Epidermal melanocyte (primary cell): ENCODE data around the gene MCU.
"Not testable (repeated sequence)": the region's sequence is repeated elsewhere in the genome, so short reads cannot be mapped to it uniquely, and the experiment has no call there.

ENCODE experiments used
- DNase-seq: peaks from one replicate; pipeline ENCODE4 v3.0.0; 2011; ENCODE audit warnings: low spot score; ENCODE audit not compliant: insufficient read length

MCU gene

DNA sequence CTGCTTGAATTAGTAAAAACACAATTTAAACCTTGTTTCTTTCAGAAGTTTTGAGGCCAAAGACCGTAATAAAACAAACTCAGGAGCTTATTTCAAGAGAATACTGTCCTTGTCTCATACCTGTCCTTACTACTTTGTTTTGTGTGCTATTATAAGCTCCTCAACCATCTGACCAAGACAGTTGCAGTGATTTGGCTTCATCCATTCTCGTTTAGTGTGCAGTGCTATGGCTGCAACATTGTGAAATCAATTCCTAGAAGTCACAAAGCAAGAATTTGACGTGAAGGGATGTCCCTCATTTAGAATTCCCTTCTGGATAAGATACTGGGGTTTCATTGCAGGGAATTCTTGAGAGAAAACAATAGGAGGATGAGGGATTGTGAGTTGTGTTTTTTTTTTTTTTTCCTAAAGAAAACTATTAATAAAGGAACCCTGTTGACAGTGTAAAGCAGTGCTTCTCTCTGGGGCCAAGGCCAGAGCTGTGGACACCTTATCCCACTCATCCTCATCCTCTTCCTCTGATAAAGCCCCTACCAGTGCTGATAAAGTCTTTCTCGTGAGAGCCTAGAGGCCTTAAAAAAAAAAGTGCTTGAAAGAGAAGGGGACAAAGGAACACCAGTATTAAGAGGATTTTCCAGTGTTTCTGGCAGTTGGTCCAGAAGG lies 201.3 kb downstream of the MCU start, which contains the start of gene OIT3:
Gene OIT3, plus strand, starts transcription at position 604 of the 663 bp plus-strand sequence. CDS start 60 bp downstream, outside the sequence.
- DNase-seq, result no peak

DNA sequence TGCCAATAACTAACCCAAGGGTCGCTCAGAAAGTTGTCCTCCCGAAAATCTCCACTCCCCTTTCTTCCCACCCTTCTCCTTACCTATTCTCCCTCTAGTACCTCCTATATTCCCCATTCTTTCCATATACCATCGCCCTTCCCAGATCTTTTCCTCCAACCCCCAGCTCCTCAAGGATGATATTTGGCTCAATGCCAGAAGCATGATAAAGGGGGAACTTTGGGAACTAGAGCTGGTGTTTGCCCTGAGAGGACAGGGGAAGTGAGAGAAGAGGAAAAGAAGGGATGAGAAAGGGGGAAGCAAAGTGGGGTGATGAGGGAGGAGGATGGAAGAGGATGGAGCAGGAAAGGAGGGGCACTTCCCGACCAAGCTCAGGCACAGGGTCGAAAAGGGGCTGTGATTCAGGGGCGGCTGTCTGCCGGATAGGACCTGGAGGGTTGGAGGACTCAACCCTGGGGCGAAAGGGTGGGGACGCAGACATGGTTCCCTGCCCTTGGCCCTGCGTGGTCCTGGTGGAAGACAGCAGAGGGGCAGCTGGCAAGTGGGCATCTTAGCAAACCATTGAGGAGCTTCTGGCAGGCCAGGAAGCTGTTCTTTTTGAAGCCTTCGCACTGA lies 203.4 kb downstream of the MCU start:
- DNase-seq, result no peak

DNA sequence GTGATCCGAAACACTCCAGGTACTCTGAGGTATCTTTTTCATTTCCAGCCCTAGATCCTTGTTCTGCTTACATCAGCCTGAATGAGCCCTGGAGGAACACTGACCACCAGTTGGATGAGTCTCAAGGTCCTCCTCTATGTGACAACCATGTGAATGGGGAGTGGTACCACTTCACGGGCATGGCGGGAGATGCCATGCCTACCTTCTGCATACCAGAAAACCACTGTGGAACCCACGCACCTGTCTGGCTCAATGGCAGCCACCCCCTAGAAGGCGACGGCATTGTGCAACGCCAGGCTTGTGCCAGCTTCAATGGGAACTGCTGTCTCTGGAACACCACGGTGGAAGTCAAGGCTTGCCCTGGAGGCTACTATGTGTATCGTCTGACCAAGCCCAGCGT lies 206.7 kb downstream of the MCU start:
- DNase-seq, result no peak

DNA sequence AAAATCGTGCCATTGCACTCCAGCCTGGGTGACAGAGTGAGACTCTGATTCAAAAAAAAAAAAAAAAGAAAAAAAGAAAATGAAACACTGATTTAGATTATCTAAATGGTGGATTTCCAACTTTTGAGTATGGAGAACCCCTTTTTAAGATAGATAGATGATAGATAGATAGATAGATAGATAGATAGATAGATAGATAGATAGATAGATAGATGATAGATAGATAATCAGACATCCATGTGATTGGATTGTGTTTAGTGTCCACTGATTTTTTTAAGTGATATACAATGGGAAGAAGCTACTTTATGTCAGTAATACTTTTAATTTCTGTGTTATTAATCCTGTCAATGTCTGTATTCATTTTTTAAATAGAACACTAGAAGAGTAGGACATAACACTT lies 207.6 kb downstream of the MCU start:
- no peak for DNase-seq

DNA sequence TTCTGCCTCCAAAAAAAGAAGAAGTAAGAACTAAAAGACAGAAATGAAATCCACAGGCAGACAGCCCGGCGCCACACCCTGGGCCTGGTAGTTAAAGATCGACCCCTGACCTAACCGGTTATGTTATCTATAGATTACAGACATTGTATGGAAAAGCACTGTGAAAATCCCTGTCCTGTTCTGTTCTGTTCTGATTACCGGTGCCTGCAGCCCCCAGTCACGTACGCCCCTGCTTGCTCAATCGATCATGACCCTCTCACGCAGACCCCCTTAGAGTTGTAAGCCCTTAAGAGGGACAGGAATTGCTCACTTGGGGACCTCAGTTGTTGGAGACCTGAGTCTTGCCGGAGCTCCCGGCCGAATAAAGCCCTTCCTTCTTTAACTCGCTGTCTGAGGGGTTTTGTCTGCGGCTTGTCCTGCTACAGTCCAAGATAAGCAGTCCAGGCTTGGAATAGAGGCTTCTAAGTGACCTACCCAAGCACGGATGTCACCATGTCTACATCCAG lies 212.1 kb downstream of the MCU start:
- not testable (repeated sequence) for DNase-seq

DNA sequence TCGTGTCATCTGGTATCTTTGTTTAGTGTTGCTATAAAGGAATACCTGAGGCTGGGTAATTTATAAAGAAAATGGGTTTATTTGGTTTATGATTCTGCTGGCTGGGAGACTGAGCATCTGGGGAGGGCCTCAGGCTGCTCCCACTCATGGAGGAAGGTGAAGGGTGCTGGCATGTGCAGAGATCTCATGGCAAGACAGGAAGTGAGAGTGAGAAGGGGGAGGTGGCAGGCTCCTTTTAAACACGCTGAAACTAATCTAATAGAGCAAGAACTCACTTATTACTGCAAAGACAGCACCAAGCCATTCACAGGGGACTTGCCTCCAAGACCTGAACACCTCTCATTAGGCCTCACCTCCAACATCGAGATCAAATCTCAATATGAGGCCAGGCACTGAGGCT lies 212.9 kb downstream of the MCU start:
- DNase-seq, result no peak

DNA sequence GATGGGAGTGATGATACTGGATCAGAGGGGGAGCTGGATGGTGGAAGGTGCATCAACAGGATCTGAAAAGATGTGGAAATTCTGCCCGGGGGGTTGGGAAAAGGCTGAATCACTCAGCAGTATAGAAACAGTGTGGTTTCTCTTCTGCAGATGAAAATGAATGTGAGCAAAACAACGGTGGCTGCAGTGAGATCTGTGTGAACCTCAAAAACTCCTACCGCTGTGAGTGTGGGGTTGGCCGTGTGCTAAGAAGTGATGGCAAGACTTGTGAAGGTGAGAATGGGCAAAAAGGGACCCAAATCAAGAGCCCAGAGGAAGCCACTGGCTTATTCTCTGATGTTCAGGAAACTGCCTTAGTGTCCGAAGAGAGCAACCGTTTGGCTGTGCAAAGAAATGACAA lies 214.5 kb downstream of the MCU start:
- DNase-seq, result no peak

DNA sequence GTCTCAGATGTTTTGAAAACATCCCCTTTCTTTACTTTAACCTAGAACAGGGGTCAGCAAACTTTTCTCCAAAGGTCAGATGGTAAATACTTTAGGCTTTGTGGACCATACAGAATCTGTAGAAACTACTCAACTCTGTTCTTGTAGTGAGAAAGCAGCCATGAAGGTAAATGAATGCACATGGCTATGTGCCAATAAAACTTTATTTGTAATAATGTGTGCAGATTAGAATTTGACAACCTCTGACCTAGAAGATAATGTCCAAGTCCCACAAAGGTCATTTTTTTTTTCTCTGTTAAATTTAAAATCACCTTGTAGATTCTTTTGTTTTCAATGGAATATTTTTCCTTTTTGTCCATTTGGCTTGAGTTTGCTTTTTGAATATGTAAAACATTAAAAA lies 218.8 kb downstream of the MCU start:
- DNase-seq, result no peak

DNA sequence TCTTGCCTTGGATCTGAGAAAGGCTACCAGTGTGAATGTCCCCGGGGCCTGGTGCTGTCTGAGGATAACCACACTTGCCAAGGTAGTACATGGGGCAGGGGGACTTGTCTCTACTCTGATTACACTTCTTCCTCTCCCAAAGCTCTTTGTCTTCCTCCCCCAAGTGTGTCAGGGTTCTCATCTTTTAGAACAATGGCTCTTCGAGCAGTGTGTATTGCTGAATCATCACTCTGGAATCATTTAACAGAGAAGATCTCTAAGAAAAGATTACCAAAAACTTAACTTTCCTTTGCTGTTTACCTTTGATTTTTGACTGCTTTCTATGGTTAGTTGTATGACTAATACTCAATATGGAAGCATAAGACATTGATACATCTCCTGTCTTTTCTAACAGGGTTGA lies 219.8 kb downstream of the MCU start:
- DNase-seq, result no peak

DNA sequence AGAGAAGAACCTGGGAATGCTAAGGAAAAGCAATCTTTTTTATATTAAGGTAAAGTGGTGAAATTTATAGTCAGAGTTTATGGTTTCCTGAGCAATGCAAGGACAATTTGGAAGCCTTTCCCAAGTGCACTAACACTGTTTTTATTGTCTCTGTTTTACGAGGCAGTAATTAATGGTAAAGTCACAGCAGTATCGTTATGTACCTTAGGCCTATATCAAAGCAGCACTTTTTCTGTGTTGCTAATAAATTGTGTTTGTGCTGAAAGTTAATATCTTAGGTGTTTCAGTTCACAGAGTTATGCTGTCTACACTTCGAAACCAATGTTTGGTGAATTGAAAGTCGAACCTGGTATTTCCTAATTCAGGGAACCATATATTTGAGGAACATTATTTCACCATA lies 220.8 kb downstream of the MCU start:
- no peak for DNase-seq

DNA sequence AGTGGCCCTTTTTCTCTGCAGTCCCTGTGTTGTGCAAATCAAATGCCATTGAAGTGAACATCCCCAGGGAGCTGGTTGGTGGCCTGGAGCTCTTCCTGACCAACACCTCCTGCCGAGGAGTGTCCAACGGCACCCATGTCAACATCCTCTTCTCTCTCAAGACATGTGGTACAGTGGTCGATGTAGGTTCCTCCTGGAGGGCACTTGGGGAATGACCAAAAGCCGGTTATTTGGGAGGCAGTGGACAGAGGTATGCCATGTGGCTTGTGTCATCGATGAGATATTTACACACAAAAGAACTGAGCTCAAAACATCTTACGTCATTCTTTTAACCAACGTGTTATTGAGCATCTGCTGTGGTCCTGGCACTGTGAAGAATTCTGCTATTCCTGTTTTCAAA lies 221.3 kb downstream of the MCU start:
- DNase-seq, result no peak

DNA sequence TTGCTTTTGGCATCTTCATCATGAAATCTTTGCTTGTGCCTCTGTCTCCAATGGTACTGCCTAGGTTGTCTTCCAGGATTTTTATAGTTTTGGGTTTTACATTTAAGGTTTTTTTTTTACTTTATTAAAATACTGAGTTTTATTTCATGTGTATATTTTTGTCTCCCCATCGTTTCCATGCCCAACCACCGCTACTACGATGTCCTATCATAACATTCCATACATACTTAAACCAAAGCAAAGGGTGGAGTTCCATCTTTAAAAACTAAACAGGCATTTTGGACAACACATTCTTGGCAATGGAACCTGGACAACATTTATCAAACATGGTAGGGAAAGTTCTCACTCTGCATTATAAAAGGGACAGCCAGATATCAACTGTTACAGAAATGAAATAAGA lies 225.3 kb downstream of the MCU start:
- not testable (repeated sequence) for DNase-seq

DNA sequence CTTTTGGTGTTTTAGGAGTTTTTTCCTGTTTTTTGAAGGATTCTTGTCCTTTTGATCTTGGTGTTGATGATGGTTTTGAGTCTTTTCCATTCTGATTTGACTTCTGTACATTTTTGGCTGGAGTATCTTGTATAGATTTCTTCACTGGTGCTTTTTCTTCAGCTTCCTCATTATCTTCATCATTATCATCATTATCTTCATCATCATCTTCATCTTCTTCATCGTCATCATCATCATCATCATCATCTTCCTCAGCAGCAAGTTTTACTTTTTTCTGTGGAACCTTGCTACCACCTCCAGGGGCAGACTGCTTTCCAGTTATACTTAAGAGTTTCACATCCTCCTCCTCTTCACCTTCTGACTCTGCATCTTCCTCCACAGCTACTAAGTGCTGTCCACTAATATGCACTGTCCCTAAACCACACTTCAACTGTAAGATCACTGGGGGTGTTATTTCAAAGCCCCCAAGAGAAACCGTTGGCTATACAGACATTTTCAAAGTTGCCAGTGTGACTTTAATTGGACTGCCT lies 225.9 kb downstream of the MCU start:
- DNase-seq, result not testable (repeated sequence)

DNA sequence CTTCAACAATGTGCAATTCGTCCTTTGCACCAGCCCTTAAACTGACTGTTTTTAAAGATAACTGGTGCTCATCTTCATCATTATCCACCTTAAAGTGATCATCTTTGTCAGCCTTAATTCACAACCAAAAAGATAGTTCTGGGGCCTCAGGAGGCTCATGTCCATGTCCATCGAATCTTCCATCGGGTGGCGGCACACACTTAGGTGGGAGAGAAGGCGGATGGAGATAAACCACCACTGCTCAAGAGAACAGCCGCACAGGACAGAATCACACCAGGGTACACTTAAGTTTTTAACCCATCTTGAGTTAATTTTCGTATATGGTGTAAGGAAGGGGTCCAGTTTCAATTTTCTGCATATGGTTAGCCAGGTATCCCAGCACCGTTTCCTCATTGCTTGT lies 226.4 kb downstream of the MCU start:
- no peak for DNase-seq

DNA sequence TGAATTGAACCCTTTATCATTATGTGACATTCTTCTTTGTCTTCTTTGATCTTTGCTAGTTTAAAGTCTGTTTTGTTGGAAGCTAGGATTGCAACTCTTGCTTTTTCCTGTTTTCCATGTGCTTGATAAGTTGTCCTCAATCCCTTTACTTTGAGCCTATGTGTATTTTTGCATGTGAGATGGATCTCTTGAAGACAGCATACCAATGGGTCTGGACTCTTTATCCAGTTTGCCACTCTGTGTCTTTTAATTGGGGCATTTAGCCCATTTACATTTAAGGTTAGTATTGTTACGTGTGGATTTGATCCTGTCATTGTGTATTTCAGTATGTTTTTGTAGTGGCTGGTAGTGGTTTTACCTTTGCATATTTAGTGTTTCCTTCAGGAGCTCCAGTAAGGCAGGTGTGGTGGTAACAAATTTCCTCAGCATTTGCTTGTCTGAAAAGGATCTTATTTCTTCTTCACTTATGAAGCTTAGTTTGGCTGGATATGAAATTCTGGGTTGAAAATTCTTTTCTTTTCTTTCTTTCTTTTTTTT lies 229.3 kb downstream of the MCU start:
- not testable (repeated sequence) for DNase-seq

DNA sequence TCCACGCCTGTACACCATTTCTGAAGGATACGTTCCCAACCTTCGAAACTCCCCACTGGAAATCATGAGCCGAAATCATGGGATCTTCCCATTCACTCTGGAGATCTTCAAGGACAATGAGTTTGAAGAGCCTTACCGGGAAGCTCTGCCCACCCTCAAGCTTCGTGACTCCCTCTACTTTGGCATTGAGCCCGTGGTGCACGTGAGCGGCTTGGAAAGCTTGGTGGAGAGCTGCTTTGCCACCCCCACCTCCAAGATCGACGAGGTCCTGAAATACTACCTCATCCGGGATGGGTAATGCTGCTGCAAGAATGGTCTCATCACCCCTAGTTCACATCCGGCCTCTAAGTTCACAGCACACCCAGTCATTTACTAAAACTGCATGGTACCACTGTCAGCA lies 232.4 kb downstream of the MCU start:
- DNase-seq, result no peak

DNA sequence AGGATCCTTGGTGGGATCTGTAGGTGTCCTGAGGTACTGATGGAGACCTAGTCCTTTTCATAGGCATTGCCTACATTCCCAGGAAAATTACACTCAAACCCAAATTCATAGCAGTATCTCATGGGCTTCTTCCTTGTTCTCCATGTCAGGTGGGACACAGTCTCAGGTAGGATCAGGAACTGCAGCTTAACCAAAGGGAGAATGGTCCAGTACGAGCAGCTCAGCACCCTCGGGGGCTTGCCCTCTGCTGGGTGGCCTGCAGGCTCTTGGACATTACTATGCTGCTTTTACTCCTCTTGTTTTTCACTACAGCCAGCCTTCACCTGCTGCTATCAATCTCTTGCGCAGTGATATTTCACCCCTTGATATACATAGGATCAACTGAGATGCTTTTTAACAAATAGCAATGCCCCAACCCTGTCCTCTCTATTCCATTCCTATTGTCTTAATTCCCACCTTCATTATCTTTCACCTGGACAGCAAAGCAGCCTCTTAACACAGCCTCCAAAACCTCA lies 234.1 kb downstream of the MCU start:
- no peak for DNase-seq

DNA sequence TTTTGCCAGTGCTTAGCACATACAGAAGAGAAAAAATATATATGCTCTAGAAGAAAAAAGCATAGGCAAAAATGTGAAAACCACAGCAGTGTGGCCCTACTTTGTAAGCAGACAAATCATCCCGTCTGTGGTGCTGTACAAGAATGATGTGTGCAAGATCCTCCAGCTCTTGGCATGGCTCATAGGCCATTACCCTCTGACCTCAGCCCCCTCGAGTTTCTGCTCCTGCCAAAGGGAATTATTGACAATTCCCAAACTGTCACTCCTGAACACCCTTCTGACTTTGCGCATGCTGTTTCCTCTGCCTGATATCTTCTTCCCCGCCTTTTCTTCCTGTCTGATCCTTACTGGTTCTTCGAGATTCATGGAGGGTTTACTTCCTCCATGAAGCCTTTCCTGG lies 235.5 kb downstream of the MCU start:
- no peak for DNase-seq

DNA sequence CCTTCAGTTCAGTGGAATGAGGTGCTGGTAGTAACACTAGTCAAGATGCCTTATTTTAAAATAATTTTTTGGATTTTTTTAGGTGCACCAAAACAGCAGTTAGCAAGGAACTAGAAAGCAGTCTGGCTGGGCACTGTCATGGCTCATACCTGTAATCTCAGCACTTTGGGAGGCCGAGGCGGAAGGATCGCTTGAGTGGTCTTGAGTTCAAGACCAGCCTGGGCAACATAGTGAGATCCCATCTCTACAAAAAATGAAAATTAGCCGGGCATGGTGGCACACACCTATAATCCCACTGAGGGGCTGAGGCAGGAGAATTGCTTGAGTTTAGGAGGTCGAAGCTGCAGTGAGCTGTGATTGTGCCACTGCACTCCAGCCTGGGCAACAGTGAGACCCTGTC lies 236.9 kb downstream of the MCU start:
- DNase-seq, result no peak

DNA sequence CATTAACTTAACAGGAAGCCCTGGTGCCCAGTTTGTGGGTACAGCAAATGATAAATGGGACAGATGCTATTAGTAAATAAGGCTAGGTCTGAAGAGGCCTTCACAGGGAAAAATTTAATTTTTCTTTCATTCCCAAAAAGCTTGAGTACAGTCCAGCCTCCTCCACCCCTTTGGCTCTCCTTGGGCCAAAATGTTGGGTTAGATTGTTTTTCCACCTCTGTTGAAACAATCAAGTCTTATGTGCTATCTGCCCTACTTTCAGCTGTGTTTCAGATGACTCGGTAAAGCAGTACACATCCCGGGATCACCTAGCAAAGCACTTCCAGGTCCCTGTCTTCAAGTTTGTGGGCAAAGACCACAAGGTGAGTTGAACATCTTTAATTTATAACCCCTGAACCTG lies 238.3 kb downstream of the MCU start:
- no peak for DNase-seq

DNA sequence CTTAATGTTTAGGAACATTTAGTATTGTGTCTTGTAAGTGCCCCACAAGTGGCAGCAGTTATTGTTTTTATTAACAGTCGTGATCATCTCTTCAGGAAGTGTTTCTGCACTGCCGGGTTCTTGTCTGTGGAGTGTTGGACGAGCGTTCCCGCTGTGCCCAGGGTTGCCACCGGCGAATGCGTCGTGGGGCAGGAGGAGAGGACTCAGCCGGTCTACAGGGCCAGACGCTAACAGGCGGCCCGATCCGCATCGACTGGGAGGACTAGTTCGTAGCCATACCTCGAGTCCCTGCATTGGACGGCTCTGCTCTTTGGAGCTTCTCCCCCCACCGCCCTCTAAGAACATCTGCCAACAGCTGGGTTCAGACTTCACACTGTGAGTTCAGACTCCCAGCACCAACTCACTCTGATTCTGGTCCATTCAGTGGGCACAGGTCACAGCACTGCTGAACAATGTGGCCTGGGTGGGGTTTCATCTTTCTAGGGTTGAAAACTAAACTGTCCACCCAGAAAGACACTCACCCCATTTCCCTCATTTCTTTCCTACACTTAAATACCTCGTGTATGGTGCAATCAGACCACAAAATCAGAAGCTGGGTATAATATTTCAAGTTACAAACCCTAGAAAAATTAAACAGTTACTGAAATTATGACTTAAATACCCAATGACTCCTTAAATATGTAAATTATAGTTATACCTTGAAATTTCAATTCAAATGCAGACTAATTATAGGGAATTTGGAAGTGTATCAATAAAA lies 240.5 kb downstream of the MCU start:
- DNase-seq, result no peak

DNA sequence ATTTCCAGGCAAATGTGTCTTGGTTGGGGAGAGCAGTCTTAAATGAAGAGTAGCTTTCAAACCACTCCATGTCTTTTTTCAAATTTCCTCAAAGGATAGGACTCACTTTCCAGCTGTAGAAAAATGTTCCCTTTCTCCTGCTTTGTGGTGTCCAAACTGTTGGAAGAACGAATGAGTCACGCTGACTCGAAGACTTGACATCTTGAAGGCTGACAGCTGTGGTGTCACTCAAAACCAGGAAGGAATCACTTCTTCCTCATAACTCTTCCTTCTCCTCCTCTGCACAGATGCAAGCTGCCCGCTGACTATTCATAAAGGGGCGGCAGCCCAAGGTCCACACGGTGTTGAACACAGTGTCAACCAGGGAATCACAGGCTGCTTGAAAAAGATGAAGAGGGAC lies 243.4 kb downstream of the MCU start:
- no peak for DNase-seq
